ENCODE data around the gene PRDM16.

- TF ChIP-seq, protein P1, sequence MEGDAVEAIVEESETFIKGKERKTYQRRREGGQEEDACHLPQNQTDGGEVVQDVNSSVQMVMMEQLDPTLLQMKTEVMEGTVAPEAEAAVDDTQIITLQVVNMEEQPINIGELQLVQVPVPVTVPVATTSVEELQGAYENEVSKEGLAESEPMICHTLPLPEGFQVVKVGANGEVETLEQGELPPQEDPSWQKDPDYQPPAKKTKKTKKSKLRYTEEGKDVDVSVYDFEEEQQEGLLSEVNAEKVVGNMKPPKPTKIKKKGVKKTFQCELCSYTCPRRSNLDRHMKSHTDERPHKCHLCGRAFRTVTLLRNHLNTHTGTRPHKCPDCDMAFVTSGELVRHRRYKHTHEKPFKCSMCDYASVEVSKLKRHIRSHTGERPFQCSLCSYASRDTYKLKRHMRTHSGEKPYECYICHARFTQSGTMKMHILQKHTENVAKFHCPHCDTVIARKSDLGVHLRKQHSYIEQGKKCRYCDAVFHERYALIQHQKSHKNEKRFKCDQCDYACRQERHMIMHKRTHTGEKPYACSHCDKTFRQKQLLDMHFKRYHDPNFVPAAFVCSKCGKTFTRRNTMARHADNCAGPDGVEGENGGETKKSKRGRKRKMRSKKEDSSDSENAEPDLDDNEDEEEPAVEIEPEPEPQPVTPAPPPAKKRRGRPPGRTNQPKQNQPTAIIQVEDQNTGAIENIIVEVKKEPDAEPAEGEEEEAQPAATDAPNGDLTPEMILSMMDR (IDR thresholded peaks at IDR 0.05; ENCODE audit: low read length): no peak
- no peak for TF ChIP-seq EZH2 (IDR thresholded peaks at IDR 0.05; ENCODE audit: borderline replicate concordance, low read length)
These were observed 342.8 kb downstream of the PRDM16 start for GRCh38 chr1:3411806-3412205.

Measured in OCI-LY1 (cell line).